Effector memory CD8-positive, alpha-beta T cell (primary cell): Measurements from ENCODE around the gene SUSD5.
A peak's percentile ranks its signal among the peaks of the same experiment; 100 is the strongest.
"Not testable (repeated sequence)": the region's sequence is repeated elsewhere in the genome, so short reads cannot be mapped to it uniquely, and the experiment has no call there.

ENCODE experiments used
- ATAC-seq: fragments of 150-1000 bp; cut with Tn5 transposase; replicated peaks from 2 replicates; pipeline ENCODE4 v1.10.0; 2021; ENCODE audit warnings: mild to moderate bottlenecking, moderate library complexity
- DNase-seq, 3 experiments: peaks; one replicate each; pipeline ENCODE4 v3.0.0; 2021
- H3K27ac Mint-ChIP-seq, 2 donors: one replicate each; pipeline ENCODE4 v1.8.0; 2022; ENCODE audit warnings: mild to moderate bottlenecking in 2 of 2, mixed read lengths in 2 of 2, moderate library complexity in 2 of 2
- H3K27me3 Mint-ChIP-seq, 2 donors: one replicate each; pipeline ENCODE4 v1.8.0; 2022; ENCODE audit warnings: mixed read lengths in 2 of 2
- H3K36me3 Mint-ChIP-seq: one replicate; pipeline ENCODE4 v1.8.0; 2022; ENCODE audit warnings: mild to moderate bottlenecking, moderate library complexity, mixed read lengths; ENCODE audit not compliant: insufficient read depth
- H3K4me1 Mint-ChIP-seq, 2 donors: one replicate each; pipeline ENCODE4 v1.8.0; 2022; ENCODE audit warnings: low read depth in 2 of 2, mixed read lengths in 2 of 2
- H3K4me3 Mint-ChIP-seq, 2 donors: one replicate each; pipeline ENCODE4 v1.8.0; 2022; ENCODE audit warnings: mild to moderate bottlenecking in 2 of 2, mixed read lengths in 2 of 2, moderate library complexity in 2 of 2
- H3K9me3 Mint-ChIP-seq, 2 donors: one replicate each; pipeline ENCODE4 v1.8.0; 2022; ENCODE audit warnings: mixed read lengths in 2 of 2

Gene SUSD5

DNA sequence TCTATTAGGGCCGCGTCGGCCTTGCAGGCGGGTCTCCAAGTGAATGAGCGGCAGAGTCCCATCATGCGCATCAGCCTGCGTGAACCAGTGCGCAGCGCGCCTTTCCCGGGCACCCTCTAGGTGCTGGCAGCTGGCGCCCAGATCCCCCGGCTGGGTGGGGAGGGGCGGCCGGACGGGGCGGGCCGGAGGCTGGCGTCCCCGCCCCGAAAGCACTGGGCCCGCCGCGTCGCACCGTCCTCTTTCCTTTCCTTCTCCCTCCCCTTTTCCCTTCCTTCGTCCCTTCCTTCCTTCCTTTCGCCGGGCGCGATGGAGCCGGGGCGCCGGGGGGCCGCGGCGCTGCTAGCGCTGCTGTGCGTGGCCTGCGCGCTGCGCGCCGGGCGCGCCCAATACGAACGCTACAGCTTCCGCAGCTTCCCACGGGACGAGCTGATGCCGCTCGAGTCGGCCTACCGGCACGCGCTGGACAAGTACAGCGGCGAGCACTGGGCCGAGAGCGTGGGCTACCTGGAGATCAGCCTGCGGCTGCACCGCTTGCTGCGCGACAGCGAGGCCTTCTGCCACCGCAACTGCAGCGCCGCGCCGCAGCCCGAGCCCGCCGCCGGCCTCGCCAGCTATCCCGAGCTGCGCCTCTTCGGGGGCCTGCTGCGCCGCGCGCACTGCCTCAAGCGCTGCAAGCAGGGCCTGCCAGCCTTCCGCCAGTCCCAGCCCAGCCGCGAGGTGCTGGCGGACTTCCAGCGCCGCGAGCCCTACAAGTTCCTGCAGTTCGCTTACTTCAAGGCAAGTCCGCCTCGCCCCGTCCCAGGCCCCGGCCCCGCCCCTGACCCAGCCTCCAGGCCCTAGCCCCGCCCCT is 104.6 kb downstream of the SUSD5 start, which contains the start of gene CRTAP:
Gene CRTAP, plus strand, starts transcription at position 243 of the 850 bp plus-strand sequence. Its CDS starts 64 bp downstream, at position 307.
- DNase-seq (peak; percentile 83 to 86 (median 85)), ATAC-seq (peak; percentile 88)
- Mint-ChIP-seq H3K27ac (peak within 1 kb of the TSS; percentile 83 to 84), H3K4me1 (peaks cover 30 to 36% of the 10 kb centered on the region in 2 donors), H3K36me3 (peaks cover 10% of the 10 kb centered on the region), H3K27me3 (no peaks in the 10 kb centered on the region), H3K4me3 (peak within 1 kb of the TSS; percentile 86 to 89), H3K9me3 (no peaks in the 10 kb centered on the region)

DNA sequence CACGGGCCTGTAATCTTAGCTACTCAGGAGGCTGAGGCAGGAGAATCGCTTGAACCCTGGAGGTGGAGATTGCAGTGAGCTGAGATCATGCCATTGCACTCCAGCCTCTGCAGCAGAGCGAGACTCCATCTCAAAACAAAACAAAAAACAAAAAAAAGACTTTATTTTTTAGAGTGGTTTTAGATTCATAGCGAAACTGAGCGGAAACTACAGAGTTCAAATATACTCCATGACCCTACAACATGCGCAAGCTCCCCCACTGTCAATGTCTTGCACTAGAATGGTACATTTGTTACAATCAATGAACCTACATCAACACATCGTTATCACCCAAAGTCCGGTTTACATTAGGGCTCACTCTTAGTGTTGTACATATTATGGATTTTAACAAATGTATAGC is 107.0 kb downstream of the SUSD5 start:
- DNase-seq (no peak), ATAC-seq (no peak)
- Mint-ChIP-seq H3K36me3 (peaks cover 3% of the 10 kb centered on the region), H3K27me3 (peaks cover 0 to 7% of the 10 kb centered on the region in 2 donors), H3K4me1 (peaks cover 17 to 20% of the 10 kb centered on the region in 2 donors), H3K4me3 (peak overlapping the region in 1 of 2 donors; percentile 15), H3K27ac (peak overlapping the region in 1 of 2 donors; percentile 42), H3K9me3 (no peaks in the 10 kb centered on the region)

DNA sequence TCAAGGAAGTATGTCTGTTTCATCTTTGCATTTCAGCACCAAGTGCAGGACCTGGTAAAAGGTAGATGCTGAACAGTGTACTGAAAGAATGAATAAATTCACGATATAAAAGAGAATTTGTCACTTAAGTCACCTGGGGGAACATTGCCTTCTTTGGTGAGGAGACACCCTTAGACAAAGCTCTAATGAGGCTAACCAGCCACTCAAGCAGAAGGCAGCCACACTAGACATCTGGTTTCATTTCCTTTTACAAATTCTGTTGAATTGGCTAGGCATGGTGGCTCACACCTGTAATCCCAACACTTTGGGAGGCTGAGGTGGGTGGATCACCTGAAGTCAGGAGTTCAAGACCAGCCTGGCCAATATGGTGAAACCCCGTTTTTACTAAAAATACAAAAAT is 111.8 kb downstream of the SUSD5 start:
- ATAC-seq, H3K4me1 Mint-ChIP-seq: not testable (repeated sequence)

DNA sequence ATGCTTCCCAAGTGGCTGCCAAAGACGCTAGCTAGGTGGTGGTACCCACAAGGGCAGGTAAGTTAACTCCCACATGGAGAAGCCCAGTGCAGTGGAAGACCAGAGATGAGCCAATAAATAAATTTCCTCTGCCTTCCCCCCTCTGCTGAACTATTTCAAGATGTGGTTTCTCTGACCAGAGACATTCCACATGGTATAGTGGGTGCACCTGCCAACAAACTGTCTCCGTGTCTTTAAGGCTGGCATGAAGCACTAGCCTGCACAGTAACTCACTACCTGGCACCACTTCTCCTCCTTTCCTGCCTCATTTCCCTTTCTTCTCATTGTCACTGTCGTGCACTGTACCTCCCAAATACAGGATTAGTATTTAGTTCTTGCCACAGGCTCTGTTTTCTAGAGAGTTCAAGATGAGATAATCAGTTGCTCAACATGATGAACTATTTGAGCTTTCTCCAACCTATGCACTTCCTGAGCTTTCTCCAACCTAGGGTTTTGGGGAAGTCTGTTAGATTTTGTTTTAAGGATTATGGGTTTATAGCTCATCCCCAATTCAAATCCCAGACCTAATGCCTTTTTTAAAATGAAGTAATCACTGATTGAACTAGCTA is 113.2 kb downstream of the SUSD5 start:
- Mint-ChIP-seq H3K9me3 (no peaks in the 10 kb centered on the region), H3K27me3 (peaks cover 0 to 21% of the 10 kb centered on the region in 2 donors), H3K4me1 (peaks cover 0 to 5% of the 10 kb centered on the region in 2 donors), H3K36me3 (no peaks in the 10 kb centered on the region), H3K27ac (no peak overlapping the region), H3K4me3 (no peak overlapping the region)
- no peak for DNase-seq
- no peak for ATAC-seq

More for the DNA sequence above, 111.8 kb downstream of the SUSD5 start:
- H3K9me3 Mint-ChIP-seq, H3K36me3 Mint-ChIP-seq, H3K27ac Mint-ChIP-seq, DNase-seq, H3K4me3 Mint-ChIP-seq: not testable (repeated sequence)
- peaks cover 0 to 21% of the 10 kb centered on the region in 2 donors for H3K27me3 Mint-ChIP-seq

DNA sequence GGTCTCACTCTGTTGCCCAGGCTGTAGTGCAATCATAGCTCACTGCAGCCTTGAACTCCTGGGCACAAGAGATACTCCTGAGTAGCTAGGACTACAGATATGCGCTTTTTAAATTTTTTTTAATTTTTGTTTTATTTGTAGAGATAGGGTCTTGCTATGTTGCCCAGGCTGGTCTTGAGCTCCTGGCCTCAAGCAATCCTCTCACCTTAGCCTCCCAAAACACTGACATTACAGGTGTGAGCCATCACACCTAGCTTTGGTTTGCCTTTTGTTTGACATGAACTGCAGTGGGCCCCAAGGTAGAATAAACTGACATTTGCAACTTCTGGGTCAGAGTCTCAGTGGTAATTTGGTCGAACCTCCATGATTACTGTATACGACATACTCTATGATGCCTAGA is 113.8 kb downstream of the SUSD5 start:
- no peak for ATAC-seq
- H3K27ac Mint-ChIP-seq = no peak overlapping the region

DNA sequence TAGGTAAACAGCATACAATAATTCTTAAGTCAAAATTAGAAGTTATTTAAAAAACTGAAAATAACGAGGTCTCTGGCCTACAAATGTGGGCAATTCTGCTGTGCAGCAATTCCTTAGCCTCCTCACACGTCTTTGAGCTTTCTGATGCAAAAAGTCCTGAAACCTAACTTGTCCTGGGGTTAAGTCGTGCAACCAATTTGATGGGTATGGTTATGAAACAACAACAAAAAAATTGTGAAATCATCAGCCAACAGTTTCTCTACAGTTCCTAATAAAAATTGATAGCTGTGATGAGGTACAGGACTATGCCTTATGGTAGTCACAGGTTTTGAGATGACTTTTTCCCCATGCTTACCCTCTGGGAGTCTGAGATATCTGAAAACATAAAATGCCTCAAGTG is 115.1 kb downstream of the SUSD5 start:
- H3K36me3 Mint-ChIP-seq = no peaks in the 10 kb centered on the region
- H3K9me3 Mint-ChIP-seq = no peaks in the 10 kb centered on the region
- peaks cover 0 to 5% of the 10 kb centered on the region in 2 donors for H3K4me1 Mint-ChIP-seq
- DNase-seq (no peak), ATAC-seq (no peak)
- no peak overlapping the region for H3K27ac Mint-ChIP-seq
- H3K4me3 Mint-ChIP-seq = no peak overlapping the region
- peaks cover 0 to 21% of the 10 kb centered on the region in 2 donors for H3K27me3 Mint-ChIP-seq

More for the DNA sequence above, 113.8 kb downstream of the SUSD5 start:
- no peak for DNase-seq
- no peak overlapping the region for H3K4me3 Mint-ChIP-seq
- H3K4me1 Mint-ChIP-seq = peaks cover 0 to 5% of the 10 kb centered on the region in 2 donors
- H3K9me3 Mint-ChIP-seq = no peaks in the 10 kb centered on the region
- H3K36me3 Mint-ChIP-seq = no peaks in the 10 kb centered on the region
- peaks cover 0 to 21% of the 10 kb centered on the region in 2 donors for H3K27me3 Mint-ChIP-seq

DNA sequence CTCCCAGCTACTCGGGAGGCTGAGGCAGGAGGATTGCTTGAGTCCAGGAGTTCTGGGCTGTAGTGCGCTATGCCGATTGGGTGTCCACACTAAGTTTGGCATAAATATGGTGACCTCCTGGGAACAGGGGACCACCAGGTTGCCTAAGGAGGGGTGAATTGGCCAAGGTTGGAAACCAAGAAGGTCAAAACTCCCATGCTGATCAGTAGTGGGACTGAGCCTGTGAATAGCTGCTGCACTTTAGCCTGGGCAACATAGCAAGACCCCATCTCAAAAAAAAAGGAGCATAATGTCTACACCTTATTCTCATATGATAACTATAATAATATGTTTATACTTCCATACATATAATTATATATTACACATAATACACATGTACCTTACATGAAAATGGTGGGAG is 115.6 kb downstream of the SUSD5 start:
- H3K27me3 Mint-ChIP-seq = peaks cover 0 to 21% of the 10 kb centered on the region in 2 donors
- no peak for DNase-seq
- H3K27ac Mint-ChIP-seq = no peak overlapping the region
- H3K4me1 Mint-ChIP-seq = peaks cover 0 to 5% of the 10 kb centered on the region in 2 donors
- H3K4me3 Mint-ChIP-seq = no peak overlapping the region
- no peaks in the 10 kb centered on the region for H3K36me3 Mint-ChIP-seq
- no peak for ATAC-seq
- H3K9me3 Mint-ChIP-seq = no peaks in the 10 kb centered on the region

DNA sequence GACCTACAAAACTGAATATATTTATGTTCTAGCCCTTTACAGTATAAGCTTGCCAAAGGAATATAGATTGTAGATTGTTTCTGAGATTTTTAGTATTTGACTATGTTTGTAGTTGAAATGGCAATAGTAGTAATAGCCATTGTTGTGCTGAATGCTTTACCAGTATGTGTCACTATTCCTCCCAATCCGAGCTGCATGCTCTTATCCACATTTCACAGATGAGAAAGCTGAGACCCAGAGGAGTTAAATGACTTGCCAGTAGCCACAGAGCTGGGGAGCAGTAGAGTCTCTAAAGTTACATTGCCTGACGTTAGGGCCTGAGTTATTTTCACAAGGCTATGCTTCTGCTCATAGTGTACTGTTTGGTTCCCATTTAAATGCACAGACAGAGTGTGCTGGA is 118.4 kb downstream of the SUSD5 start:
- Mint-ChIP-seq H3K4me1 (peaks cover 11 to 12% of the 10 kb centered on the region in 2 donors), H3K4me3 (no peak overlapping the region), H3K27ac (no peak overlapping the region), H3K27me3 (peaks cover 0 to 8% of the 10 kb centered on the region in 2 donors), H3K9me3 (no peaks in the 10 kb centered on the region), H3K36me3 (peaks cover 5% of the 10 kb centered on the region)
- no peak for DNase-seq
- ATAC-seq = no peak
